ENCODE data around the gene RRP9. TPM values are rescaled to one million over a fixed set of nuclear protein-coding genes. Genes with fewer than 3 reads are reported as not detected.

RRP9 gene
- total and polyA plus RNA-seq, 10 of the 15 experiments (the other 5 are each of a cell fraction or from before 2014, with no cell fraction given): 4.7 to 91.5 (median 41.7) TPM

GRCh38 chr3:51954105-51954504 lies 12.4 kb upstream of the RRP9 start:
- Histone ChIP-seq H4K20me1 (ENCODE audit: control insufficient read depth, insufficient read depth) (no peaks in the 10 kb centered on the region), H3K27me3 (replicated peaks in 1 of 2; ENCODE audit: control insufficient read depth in 2 of 2, insufficient read depth in 2 of 2, low read length in 1 of 2) (peaks cover 0 to 8% of the 10 kb centered on the region in 2 experiments; a peak in 3 of 4 replicates), H3K4me2 (ENCODE audit: control insufficient read depth, insufficient read depth) (no peak overlapping the region), H3K4me1 (ENCODE audit: control insufficient read depth, insufficient read depth, low read length) (no peaks in the 10 kb centered on the region), H3K36me3 (ENCODE audit: control insufficient read depth in 2 of 2, insufficient read depth in 2 of 2, low read length in 1 of 2) (no peaks in the 10 kb centered on the region), H2AFZ (ENCODE audit: control insufficient read depth, low read depth, low read length) (no peak overlapping the region), H3K9me3 (replicated peaks; ENCODE audit: control insufficient read depth, insufficient read depth, low read length) (no peaks in the 10 kb centered on the region), H3K79me2 (ENCODE audit: control insufficient read depth, insufficient read depth, low read length) (no peaks in the 10 kb centered on the region), H3K27ac (ENCODE audit: control insufficient read depth, insufficient read depth) (no peak overlapping the region), H3K9ac (ENCODE audit: control insufficient read depth, insufficient read depth, low read length) (no peak overlapping the region), H3K4me3 (no peak overlapping the region)
- ChIA-PET CTCF (interaction anchor here (1.5 to 1.6 kb wide), 3 partner anchors 11 to 28 kb away, joined by 4 to 5 read pairs (median 4); partner anchors contain the start of genes PARP3 and RRP9), RAD21 (ENCODE audit: unreplicated experiment) (interaction anchor here (1.2 kb wide), 1 partner anchor 13 kb away, joined by 3 read pairs; the partner anchor contains the start of gene RRP9), POLR2A (no interaction called here), SMC1A (ENCODE audit: uncharacterized antibody, unreplicated experiment) (no interaction called here)
- WGBS (ENCODE audit: insufficient coverage, insufficient replicate concordance, low lambda C conversion rate, missing lambda C conversion rate): 30% methylated on average over 6 of the region's 6 CpGs
- no peak for FAIRE-seq
- ATAC-seq: no peak
- intact Hi-C loops (cut with micrococcal nuclease; ENCODE audit: unreplicated experiment): no loop called here
- in situ Hi-C loops (cut with MboI): no loop called here
- no TSS peak for BruUV-seq (replicated peaks)
- TF ChIP-seq NFXL1 (IDR thresholded peaks at IDR 0.05; ENCODE audit: borderline replicate concordance) (no peak), E4F1 (IDR thresholded peaks at IDR 0.05; ENCODE audit: borderline replicate concordance, partially characterized antibody) (no peak), ZNF622 (IDR thresholded peaks at IDR 0.05) (no peak), IRF4 (IDR thresholded peaks at IDR 0.05; ENCODE audit: low read depth, low read length) (no peak), TAF1 (IDR thresholded peaks at IDR 0.05; ENCODE audit: borderline replicate concordance, low read depth, low read length) (no peak), ZSCAN29 (IDR thresholded peaks at IDR 0.05) (no peak)
- no peak for DNase-seq (ENCODE audit: low read depth, low spot score)
